ENCODE results near the gene TUT4. TPM values are rescaled to one million over a fixed set of nuclear protein-coding genes. Genes with fewer than 3 reads are reported as not detected.

Gene TUT4
- total RNA-seq, 2 donors from 2014 or later = 20.0 to 27.4 TPM

DNA sequence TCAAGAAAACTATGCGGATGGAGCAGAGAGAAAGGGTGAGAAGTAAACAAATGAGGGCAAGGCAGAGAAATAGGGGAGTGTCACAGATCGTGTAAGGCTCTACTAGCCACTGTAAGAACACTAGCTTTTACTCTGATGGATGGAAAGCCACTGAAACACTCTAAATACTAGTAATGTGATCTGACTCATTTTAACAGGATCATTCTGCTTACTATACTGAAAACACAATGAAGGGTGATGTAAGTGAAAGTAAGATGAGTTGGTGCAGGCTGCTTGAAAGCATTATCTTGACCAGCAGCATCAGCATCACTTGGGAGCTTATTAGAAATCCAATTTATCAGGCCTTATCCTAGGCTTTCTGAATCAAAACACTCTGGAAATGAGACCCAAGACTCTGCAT lies 32.7 kb downstream of the TUT4 start:
- no peaks in the 10 kb centered on the region for H3K9me3 ChIP-seq
- no peak overlapping the region for H3K4me3 ChIP-seq
- intact Hi-C loops (cut with DNase I) = no loop called here
- H3K9ac ChIP-seq (ENCODE audit: low read depth in 2 of 2, low read length in 2 of 2) = no peak overlapping the region
- H3K36me3 ChIP-seq = no peaks in the 10 kb centered on the region
- H3K27ac ChIP-seq = no peak overlapping the region
- H3K27me3 ChIP-seq = no peaks in the 10 kb centered on the region
- DNase-seq = no peak
- TF ChIP-seq, protein P1, sequence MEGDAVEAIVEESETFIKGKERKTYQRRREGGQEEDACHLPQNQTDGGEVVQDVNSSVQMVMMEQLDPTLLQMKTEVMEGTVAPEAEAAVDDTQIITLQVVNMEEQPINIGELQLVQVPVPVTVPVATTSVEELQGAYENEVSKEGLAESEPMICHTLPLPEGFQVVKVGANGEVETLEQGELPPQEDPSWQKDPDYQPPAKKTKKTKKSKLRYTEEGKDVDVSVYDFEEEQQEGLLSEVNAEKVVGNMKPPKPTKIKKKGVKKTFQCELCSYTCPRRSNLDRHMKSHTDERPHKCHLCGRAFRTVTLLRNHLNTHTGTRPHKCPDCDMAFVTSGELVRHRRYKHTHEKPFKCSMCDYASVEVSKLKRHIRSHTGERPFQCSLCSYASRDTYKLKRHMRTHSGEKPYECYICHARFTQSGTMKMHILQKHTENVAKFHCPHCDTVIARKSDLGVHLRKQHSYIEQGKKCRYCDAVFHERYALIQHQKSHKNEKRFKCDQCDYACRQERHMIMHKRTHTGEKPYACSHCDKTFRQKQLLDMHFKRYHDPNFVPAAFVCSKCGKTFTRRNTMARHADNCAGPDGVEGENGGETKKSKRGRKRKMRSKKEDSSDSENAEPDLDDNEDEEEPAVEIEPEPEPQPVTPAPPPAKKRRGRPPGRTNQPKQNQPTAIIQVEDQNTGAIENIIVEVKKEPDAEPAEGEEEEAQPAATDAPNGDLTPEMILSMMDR (IDR thresholded peaks at IDR 0.05) = no peak
- no peaks in the 10 kb centered on the region for H3K4me1 ChIP-seq

DNA sequence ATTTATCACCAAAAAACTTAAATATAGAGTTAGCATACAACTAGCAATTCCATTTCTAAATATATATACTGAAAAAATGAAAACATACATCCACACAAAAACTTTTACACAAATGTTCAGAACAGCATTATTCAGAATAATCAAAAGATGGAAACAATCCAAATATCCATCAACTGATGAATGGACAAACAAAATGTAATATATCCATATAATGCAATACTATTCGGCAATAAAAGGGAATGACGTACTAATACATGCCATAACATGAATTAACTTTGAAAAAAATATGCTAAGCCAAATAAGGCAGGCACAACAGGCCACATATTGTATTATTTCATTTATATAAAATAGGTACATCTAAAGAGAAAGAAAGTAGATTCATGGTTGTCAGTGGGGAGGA lies 33.9 kb downstream of the TUT4 start:
- DNase-seq = no peak
- Histone ChIP-seq H3K4me1 (no peaks in the 10 kb centered on the region), H3K36me3 (no peaks in the 10 kb centered on the region), H3K9ac (ENCODE audit: low read depth in 2 of 2, low read length in 2 of 2) (no peak overlapping the region), H3K27me3 (no peaks in the 10 kb centered on the region), H3K4me3 (no peak overlapping the region), H3K9me3 (no peaks in the 10 kb centered on the region), H3K27ac (no peak overlapping the region)
- TF ChIP-seq, protein P1 (IDR thresholded peaks at IDR 0.05) = no peak
- intact Hi-C loops (cut with DNase I) = no loop called here

DNA sequence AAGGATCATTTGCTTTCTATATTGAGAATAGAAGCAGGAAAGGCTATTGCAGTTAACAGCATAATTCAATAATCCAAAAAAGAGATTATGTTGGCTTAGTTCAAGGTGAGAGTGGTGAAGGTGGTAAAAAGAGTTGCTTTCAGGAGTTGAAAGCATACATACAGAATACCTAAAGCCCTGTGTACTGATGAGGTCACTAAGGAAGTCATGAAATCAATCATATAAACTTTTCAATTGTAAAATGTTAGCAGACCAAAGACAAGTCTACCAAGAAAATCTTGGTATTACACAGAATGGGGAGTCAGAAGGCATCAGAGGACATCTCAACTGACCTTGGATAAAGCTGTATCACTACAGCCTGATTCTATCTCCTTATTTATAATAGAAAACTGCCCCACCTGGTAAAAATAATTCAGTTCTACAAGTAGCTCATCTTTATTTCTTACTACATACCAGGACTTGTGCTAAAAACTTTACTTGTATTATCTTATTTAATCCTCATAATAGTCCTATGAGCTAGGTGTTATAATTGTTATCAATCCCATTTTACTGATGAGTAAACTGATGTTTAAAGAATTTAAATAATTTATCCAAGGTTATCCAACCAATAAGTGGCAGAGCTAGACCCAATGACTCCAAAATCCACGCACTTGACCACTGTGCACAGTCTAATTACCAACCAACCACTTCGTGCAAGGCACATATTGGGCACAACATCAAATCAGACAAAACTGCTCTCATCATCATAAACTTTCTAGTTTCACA lies 40.9 kb downstream of the TUT4 start:
- H3K9ac ChIP-seq (ENCODE audit: low read depth in 2 of 2, low read length in 2 of 2) = no peak overlapping the region
- no peak overlapping the region for H3K4me3 ChIP-seq
- DNase-seq = no peak
- no peaks in the 10 kb centered on the region for H3K9me3 ChIP-seq
- H3K36me3 ChIP-seq = no peaks in the 10 kb centered on the region
- intact Hi-C loops (cut with DNase I) = no loop called here
- TF ChIP-seq, protein P1 (IDR thresholded peaks at IDR 0.05) = no peak
- no peaks in the 10 kb centered on the region for H3K4me1 ChIP-seq
- no peak overlapping the region for H3K27ac ChIP-seq
- H3K27me3 ChIP-seq = no peaks in the 10 kb centered on the region

DNA sequence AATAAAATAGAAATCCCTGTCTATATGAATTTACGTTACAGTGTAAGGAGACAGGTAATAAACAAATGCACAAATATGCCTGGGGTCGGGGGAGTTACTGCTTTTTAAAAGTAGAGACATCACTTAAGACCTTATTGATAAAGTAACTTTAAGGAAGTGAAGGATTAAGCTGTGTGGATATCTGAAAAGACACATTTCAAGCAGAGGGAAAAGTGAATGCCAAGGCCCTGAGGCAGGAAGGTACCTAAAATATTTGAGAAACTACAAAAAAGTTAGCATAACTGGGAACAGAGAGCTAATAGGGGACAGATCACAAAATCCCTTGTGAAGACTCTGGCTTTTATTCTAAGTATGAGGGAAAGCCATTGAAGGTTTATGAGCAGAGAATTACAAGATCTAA lies 41.5 kb downstream of the TUT4 start:
- Histone ChIP-seq H3K27ac (no peak overlapping the region), H3K27me3 (no peaks in the 10 kb centered on the region), H3K36me3 (no peaks in the 10 kb centered on the region), H3K9me3 (no peaks in the 10 kb centered on the region), H3K4me3 (no peak overlapping the region), H3K9ac (ENCODE audit: low read depth in 2 of 2, low read length in 2 of 2) (no peak overlapping the region), H3K4me1 (no peaks in the 10 kb centered on the region)
- intact Hi-C loops (cut with DNase I) = no loop called here
- DNase-seq = no peak
- TF ChIP-seq, protein P1 (IDR thresholded peaks at IDR 0.05) = no peak

DNA sequence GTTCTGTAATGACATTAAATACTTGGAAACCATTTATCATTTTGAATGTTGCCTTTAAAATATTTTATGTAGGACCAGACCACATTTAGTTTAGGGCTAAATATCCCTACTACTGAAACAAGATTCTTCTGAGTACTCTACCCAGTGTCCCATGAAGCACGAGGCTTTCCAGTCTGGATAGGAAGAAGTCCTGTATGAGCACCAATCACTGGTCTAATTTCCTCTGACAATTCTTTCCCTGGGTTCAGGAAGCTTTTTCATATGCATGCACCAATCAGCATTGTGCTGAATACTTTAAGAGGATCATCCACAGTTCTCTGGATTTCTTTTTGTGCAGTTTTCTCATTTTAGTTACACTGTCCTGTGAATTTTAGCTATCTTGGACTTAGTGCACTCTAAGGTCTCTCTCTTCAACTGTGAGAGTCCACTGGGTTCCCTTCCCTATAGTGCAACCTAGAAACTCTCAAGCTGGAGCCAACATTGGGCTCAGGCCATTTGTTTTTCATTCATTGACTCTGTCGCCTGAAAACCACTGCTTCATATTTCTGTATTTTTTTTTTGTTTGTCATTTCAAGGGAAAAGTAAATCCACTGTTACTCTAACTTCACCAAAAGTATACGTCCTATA lies 45.9 kb downstream of the TUT4 start:
- no peaks in the 10 kb centered on the region for H3K9me3 ChIP-seq
- no peak overlapping the region for H3K4me3 ChIP-seq
- H3K27ac ChIP-seq = no peak overlapping the region
- intact Hi-C loops (cut with DNase I) = no loop called here
- H3K9ac ChIP-seq (ENCODE audit: low read depth in 2 of 2, low read length in 2 of 2) = no peak overlapping the region
- no peak for DNase-seq
- no peaks in the 10 kb centered on the region for H3K36me3 ChIP-seq
- H3K27me3 ChIP-seq = no peaks in the 10 kb centered on the region
- no peaks in the 10 kb centered on the region for H3K4me1 ChIP-seq
- TF ChIP-seq, protein P1 (IDR thresholded peaks at IDR 0.05) = no peak

Data from colonic mucosa (tissue), 4 donors.